Lung (tissue), 12 donors: ENCODE results near the gene ELOB. TPM values are rescaled to one million over a fixed set of nuclear protein-coding genes. Genes with fewer than 3 reads are reported as not detected.

Experiments
- ATAC-seq: fragments of 200-7000 bp; cut with Tn5 transposase; one replicate; pipeline ENCODE4 v1.9.1; 2020; ENCODE audit warnings: moderate number of reproducible peaks; ENCODE audit not compliant: insufficient read depth, low FRiP score
- DNase-seq, 3 donors: peaks; one replicate each; pipeline ENCODE4 v3.0.0-alpha.2; 2013 to 2017
- H3K27ac ChIP-seq, 2 donors: one replicate each; pipeline ENCODE4 v1.5.1; 2013; ENCODE audit warnings: mild to moderate bottlenecking in 2 of 2, moderate library complexity in 2 of 2, control low read depth in 1 of 2, inconsistent platforms in 1 of 2, low read depth in 1 of 2, low read length in 1 of 2
- H3K27me3 ChIP-seq, 3 donors: one replicate each; pipeline ENCODE4 v1.5.1; 2013; ENCODE audit warnings: low read length in 2 of 3; ENCODE audit not compliant: control insufficient read depth in 3 of 3, insufficient read depth in 3 of 3
- H3K36me3 ChIP-seq, 4 donors: one replicate each; pipeline ENCODE4 v1.5.1; 2013; ENCODE audit warnings: low read length in 4 of 4, mild to moderate bottlenecking in 1 of 4, moderate library complexity in 1 of 4; ENCODE audit not compliant: control insufficient read depth in 4 of 4, insufficient read depth in 4 of 4
- H3K4me1 ChIP-seq, 5 donors: one replicate each; pipeline ENCODE4 v1.5.1; 2013; ENCODE audit warnings: low read length in 5 of 5, mild to moderate bottlenecking in 2 of 5, moderate library complexity in 1 of 5; ENCODE audit not compliant: control insufficient read depth in 5 of 5, insufficient read depth in 5 of 5
- H3K4me3 ChIP-seq: one replicate; pipeline ENCODE4 v1.5.1; 2013; ENCODE audit warnings: mild to moderate bottlenecking, control low read depth, moderate library complexity
- H3K9ac ChIP-seq, 2 donors: one replicate each; pipeline ENCODE4 v1.5.1; 2013; ENCODE audit warnings: low read length in 2 of 2, control low read depth in 1 of 2; ENCODE audit not compliant: insufficient read depth in 1 of 2
- H3K9me3 ChIP-seq, 4 donors: one replicate each; pipeline ENCODE4 v1.5.1; 2013; ENCODE audit warnings: low read length in 3 of 4, mild to moderate bottlenecking in 1 of 4, moderate library complexity in 1 of 4; ENCODE audit not compliant: control insufficient read depth in 4 of 4, insufficient read depth in 3 of 4
- CTCF ChIP-seq: IDR thresholded peaks from 2 replicates; pipeline ENCODE4 v1.5.1; 2012; ENCODE audit warnings: mild to moderate bottlenecking; ENCODE audit errors: control extremely low read depth, extremely low read depth
- WGBS, 2 donors: extraction: QIAGEN DNeasy Blood & Tissue Kit; methylation state at CpG; one replicate each; pipeline ENCODE4 v1.1.7; 2013; 5-methylcytosine and 5-hydroxymethylcytosine counted together
- polyA plus RNA-seq, 2 donors: library from polyadenylated mRNA; stranded (reverse); fragments of 200-250 nt; gene quantifications; one replicate each; pipeline ENCODE4 v1.2.1, GENCODE V29; 2013
- total RNA-seq, 2 donors: library from RNA; depleted of rRNA in 1 of 2; stranded (reverse); fragments of >200 nt in 1 of 2; gene quantifications; one replicate each; pipeline ENCODE4 v1.2.1, GENCODE V29; 2014 to 2021
- donor health status: control.
- donor health status: control.
- donor health status: Bipolar disorder and iron deficiency.
- donor health status: healthy.
- donor health status: DM: yes; HTN: yes; CAD: no.

The ELOB gene
- total and polyA plus RNA-seq, 4 donors: 87.0 to 740 (median 346) TPM

- H3K4me3 ChIP-seq: no peak overlapping the region
- H3K27me3 ChIP-seq: no peaks in the 10 kb centered on the region
- H3K9ac ChIP-seq: no peak overlapping the region
- H3K4me1 ChIP-seq: no peaks in the 10 kb centered on the region
- H3K9me3 ChIP-seq: no peaks in the 10 kb centered on the region
- ATAC-seq: no peak
- no peaks in the 10 kb centered on the region for H3K36me3 ChIP-seq
- no peak for DNase-seq
- no peak for TF ChIP-seq CTCF
- WGBS, 2 donors: 76 to 77% methylated on average over 7 of the region's 7 CpGs
- H3K27ac ChIP-seq: no peak overlapping the region
Measured at GRCh38 chr16:2737895-2738418, 39.1 kb downstream of the ELOB start.

GRCh38 chr16:2737238-2737605 lies 39.9 kb downstream of the ELOB start:
- H3K27me3 ChIP-seq: no peaks in the 10 kb centered on the region
- no peak overlapping the region for H3K9ac ChIP-seq
- WGBS, 2 donors: 86 to 88% methylated on average over 5 of the region's 5 CpGs
- ATAC-seq (no peak), DNase-seq (no peak)
- no peak overlapping the region for H3K27ac ChIP-seq
- H3K9me3 ChIP-seq: no peaks in the 10 kb centered on the region
- no peak overlapping the region for H3K4me3 ChIP-seq
- no peak for TF ChIP-seq CTCF
- no peaks in the 10 kb centered on the region for H3K36me3 ChIP-seq
- H3K4me1 ChIP-seq: no peaks in the 10 kb centered on the region

- Histone ChIP-seq H3K27ac (no peak overlapping the region), H3K9ac (no peak overlapping the region), H3K27me3 (no peaks in the 10 kb centered on the region), H3K9me3 (no peaks in the 10 kb centered on the region), H3K36me3 (no peaks in the 10 kb centered on the region), H3K4me3 (no peak overlapping the region), H3K4me1 (no peaks in the 10 kb centered on the region)
- no peak for TF ChIP-seq CTCF
- ATAC-seq (no peak), DNase-seq (no peak)
- 92 to 96% methylated on average over 11 of the region's 11 CpGs for WGBS, 2 donors
Measured at GRCh38 chr16:2736476-2737237, 40.4 kb downstream of the ELOB start.
